CD4-positive, alpha-beta T cell treated with Interleukin-15 for 4 hours (primary cell): Measurements from ENCODE around the gene TEX19.
"Not testable (repeated sequence)": the region's sequence is repeated elsewhere in the genome, so short reads cannot be mapped to it uniquely, and the experiment has no call there.

Experiments used
- DNase-seq: peaks from one replicate; pipeline ENCODE4 v3.0.0-alpha.2; 2020; ENCODE audit warnings: low spot score

TEX19 gene

DNA sequence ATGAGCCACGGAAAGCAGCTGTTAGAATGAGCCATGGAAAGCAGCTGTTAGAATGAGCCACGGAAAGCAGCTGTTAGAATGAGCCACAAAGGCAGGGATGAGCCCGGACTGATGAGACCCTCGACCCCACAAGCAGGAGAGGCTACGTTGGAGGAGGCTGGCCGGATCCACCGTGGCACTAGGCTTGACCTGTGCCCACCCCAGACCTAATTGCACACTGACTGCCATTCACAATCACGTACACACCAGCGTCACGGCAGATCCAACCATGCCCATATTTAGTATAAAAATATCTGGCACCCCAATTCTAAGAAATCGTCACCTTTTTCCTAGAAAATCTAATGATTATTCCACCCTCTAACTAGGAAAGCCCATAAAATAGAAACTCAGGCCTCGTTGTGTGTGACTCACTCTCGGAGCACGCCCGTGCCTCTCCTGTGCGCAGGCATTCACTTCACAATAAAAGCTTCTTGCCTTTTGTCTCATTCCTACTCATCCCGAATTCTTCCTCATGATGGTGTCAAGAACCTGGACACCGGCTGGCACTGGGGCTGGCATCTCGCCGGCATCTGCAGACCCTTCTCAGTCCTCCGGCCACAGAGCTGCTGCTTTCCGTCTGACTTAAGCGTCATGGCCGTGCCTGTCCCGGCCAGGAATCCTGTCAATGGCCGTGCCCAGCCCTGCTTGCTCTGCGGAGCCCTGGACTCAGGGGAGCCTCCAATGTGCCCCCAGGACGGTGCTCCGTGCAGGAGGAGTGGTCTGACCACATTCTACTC is 20.0 kb upstream of the TEX19 start:
- no peak for DNase-seq

GRCh38 chr17:82339634-82340580 is 19.1 kb upstream of the TEX19 start:
- DNase-seq, result no peak

DNA sequence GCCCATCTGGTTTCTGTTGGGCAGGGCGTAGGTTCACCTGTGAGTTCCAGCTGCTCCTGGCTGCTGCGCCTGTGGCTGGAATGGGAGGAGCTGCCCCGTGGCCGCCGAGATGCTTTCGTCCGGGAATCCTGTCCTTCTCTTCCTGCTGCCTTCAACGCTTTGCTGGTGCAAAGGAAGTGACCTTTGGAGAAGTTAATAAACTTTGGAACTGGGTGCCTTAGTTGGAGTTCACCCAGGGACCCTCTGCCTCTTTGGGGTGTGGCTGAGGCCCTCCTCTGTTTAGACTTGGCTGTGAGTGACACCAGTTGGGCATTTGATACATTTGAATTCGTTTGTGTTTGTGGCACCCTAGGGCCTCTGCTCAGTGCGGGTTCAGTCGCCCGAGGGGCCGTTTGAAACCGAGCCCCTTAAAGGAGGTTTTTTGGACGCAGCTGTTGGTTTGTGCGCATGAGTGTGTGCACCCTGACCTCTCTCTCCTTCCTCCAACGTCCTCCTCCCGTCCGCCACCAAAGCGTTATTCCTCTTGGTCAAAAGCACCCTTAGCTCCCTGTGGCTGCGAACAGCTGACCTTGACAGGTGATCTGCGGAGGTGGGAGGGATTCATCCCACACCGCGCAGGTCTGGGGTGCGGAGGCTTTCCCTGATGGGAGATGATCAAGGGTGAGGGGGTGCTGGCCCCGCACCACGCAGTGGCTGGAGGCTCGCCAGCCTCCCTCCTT is 16.5 kb upstream of the TEX19 start:
- DNase-seq, result no peak

DNA sequence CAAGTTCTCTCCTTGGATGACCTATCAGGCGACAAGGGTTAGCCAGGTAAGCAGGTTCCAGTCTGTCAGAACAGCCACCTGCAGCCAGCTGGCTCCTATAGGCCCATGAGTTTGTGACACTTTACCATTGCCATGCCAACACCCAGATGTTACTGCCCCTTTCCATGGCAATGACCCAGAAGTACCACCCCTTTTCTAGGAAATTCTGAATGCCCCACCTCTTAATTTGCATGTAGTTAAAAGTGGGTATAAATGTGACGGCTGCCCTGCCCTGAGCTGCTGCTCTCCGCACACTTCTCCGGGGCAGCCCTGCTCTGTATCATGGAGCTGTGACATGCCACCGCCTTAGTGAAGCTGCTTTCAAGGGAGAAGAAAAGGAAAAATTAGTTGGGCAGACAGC is 15.5 kb upstream of the TEX19 start:
- DNase-seq, result no peak

DNA sequence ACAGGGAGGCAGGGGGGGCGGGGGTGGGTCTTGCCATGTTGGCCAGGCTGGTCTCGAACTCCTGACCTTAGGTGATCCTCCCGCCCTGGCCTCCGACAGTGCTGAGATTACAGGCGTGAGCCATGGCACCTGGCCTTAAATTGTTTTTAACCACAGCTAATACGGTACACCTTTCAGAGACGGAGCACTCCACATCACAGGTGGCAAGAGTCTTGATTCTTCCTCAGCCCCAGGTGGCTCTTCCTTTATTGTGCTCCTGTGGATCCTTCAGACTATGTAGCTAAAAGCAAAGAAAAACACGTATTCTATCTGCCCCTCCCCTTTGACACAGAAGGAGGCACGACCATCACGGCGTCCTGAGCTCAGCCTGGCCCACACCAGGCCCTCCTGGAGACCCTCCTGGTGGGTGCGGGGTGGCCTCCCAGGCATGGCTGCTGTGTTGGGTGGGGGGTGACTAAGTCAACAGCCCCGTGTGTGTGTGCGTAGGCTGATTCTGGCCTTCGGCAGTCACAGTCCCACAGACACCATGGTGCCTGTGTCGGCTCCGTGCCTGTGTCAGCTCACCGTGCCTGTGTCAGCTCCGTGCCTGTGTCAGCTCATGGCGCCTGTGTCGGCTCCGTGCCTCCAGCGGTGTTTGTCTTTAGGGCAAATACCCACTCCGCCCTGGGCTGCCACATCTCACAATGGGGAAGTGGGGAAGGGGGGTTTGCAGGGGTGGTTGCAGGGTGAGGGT is 14.7 kb upstream of the TEX19 start:
- DNase-seq, result no peak

DNA sequence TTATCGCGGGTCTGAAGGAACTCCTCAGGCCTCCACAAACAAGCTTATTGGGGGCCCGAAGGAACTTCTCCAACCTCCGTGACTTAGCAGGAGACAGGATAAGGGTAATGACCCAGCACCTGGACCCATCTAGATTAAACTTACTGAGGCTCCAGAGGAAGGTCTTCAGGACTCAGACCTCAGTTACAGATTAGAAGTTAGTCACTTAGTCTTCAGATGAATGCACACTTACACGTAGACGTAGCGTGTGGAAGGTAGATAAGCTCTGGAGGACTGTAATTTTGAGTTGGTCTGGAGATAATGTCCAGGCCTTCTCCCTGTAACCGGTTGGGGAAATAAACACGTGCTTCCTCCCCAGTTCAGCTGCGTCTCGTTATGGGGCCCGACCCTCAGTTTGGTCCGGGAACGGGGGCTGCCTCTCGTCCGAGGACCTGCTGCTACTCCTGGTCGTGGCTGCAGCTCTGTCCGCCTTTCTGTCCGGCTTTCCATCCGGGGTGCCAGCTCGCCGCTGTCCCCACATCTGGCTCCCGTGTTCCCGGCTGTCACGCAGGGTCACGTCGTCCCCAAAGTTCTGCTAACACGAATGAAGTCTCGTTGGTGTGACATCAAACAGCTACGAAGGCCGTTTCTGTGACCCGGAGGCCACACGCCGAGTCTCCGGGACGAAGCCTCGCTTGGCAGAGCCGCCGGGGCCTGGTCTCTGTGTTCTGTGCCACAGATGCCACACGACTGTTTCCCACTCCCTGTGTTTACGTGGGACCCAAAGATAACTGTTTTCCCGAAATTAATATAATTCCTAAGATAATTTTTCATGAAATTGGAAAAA is 13.7 kb upstream of the TEX19 start:
- DNase-seq, result no peak

GRCh38 chr17:82346342-82347300 is 12.4 kb upstream of the TEX19 start:
- DNase-seq, result no peak

- DNase-seq, result not testable (repeated sequence)
Measured at GRCh38 chr17:82347994-82348393, 11.1 kb upstream of the TEX19 start.

DNA sequence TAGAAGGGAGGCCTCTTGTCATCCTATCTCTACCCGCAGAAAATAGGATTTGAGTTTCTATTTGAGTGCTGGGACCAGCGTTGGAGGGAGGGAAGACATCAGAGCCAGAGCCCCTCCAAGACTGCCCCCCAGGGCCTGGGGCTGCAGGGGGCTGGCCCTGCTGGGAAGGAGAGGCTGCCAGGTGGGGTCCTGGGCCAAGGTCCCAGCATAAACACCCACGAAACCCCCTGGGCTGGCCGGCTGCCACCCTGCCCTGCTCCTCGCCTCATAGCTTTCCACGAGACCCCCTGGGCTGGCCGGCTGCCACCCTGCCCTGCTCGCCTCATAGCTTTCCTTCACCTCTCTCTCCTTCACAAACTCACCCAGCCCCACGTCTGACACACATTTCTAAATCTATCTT is 10.6 kb upstream of the TEX19 start:
- DNase-seq, result no peak

- no peak for DNase-seq
Measured at GRCh38 chr17:82348866-82349265, 10.2 kb upstream of the TEX19 start.

DNA sequence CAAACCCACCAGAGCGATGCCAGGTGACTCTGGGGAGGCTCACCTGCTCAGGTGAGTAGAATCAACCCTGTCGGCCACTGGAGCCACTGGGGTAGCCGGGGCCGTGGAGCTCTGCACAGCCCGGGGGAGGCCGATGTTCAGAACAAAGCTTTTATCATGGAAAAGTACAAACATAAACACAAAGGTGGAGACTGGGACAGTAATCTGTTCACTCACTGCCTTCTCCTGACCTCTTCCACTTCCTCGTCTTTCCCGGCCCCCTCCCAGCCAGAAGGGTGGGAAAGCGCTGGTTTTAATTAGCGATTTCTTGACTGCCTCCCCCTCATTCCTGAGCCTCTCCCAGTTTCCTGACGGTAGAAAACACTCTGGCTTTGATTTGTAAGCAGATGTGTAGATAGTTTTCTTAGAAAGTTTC is 9.8 kb upstream of the TEX19 start:
- no peak for DNase-seq

DNA sequence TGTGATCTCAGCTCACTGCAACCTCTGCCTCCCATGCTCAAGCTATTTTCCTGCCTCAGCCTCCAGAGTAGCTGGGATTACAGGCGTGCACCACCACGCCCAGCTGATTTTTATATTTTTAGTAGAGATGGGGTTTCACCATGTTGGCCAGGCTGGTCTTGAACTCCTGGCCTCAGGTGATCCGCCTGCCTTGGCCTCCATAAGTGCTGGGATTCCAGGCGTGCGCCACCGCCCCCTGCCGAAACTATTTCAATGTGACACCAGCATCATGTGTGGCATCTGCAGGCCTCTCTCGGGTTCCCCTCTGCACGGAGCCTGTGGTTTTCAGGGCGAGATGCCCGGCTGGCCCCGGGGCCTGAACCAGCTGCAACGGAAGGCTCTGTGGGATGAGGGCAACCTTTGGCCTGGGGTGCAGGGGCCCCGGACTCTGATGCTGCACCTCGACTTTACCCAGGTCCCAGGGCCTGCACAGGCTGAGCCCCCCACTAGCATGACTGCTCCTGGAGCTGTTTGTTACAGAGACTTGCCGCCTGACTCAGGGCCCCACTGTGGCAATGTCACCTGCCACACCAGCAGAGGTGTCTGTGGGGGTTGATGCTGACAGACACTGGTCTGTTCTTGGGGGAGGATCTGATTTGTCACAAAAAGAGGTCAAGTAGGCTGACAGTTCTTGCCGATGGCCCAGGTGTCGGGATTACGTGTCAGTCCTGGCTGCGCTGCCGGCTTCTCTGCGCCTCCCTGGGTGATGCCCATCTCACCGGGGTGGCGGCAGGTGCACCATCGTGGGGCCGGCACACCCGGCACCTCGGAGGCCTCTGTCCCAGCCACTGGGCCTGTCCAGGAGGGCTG is 8.6 kb upstream of the TEX19 start:
- DNase-seq, result peak; percentile 25

- DNase-seq, result no peak
Measured at GRCh38 chr17:82351254-82351712, 7.8 kb upstream of the TEX19 start.

GRCh38 chr17:82351713-82352488 is 7.1 kb upstream of the TEX19 start:
- peak; percentile 81 for DNase-seq

DNA sequence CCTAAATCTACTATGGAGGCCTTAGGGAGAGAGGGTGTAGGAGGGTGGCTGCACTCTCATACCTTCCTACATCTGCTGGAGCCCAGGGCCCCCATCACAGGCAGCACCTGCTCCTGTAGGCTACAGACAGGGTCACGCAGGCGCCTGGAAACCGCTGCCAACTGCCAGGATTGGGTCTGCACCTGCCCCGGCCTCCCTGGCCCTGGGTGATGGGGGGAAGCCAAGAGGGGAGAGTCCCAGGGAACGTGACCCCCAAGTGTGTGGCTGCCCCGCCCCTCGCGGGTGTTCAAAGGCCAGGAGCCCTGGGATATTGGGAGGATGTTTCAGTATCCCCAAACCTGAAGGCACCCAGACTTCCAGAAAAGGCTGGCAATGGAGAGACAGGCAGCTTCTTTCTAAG is 5.6 kb upstream of the TEX19 start:
- no peak for DNase-seq

DNA sequence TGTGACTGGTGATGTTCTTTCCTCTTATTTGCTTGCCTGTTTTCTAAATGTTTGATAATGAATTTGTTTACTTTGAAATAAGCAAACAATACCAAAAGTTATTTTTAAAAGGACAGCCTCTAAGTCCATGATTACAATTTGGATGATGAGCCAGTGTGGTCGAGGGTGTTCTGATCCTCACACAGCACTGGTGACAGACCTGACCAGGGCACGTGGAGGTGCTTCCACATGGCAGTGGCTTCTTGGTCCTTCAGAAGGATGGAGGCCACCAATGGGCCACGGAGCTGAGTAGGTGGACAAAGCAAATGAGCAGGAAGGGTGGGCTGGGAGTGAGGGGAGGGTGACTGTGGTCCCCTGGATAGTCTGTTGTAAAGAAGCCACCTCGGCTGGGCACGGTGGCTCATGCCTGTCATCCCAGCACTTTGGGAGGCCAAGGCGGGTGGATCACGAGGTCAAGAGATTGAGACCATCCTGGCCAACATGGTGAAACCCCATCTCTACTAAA is 4.2 kb upstream of the TEX19 start:
- no peak for DNase-seq

DNA sequence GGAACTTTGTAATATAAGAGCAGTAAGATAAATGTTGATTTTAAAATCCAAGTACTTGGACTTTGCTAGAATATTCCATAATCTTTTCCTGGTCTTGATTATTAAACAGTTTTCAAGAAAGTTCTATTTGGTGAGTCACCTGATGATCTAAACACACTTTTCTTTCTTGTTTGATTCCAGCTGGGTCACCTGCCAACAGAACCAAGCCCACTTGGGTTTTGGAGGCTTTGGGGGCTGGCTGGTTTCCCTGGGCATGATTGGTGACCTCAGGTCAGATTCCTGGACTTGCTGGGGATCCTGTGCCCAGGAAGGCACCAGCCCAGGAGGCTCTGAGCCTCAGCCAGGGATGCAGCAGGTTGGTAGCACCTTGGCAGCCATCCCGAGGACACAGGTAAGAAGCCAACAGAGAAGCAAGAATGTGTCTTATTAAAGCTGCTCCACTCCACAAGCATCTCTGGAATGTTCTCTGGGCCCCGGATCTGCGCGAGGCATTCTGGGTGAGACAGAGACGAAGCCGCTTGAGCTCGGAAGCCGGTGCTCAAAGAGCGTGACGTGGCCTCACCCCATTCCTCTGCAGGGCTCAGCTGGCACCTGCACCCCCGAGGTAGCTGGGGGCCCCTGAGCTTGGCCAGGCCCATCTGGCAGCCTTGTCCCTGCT is 3.1 kb upstream of the TEX19 start:
- DNase-seq, result no peak
